IgD-negative memory B cell (primary cell): ENCODE results near the gene NME5. TPM values are rescaled to one million over a fixed set of nuclear protein-coding genes. Genes with fewer than 3 reads are reported as not detected.
A peak's percentile ranks its signal among the peaks of the same experiment; 100 is the strongest.
"Not testable (repeated sequence)": the region's sequence is repeated elsewhere in the genome, so short reads cannot be mapped to it uniquely, and the experiment has no call there.

Experiments used
- H3K27ac Mint-ChIP-seq, 3 donors: one replicate each; pipeline ENCODE4 v1.8.0; 2020 to 2022; ENCODE audit warnings: mild to moderate bottlenecking in 3 of 3, mixed read lengths in 3 of 3, moderate library complexity in 1 of 3
- H3K27me3 Mint-ChIP-seq: one replicate; pipeline ENCODE4 v1.8.0; 2021; ENCODE audit warnings: mixed read lengths
- H3K36me3 Mint-ChIP-seq: one replicate; pipeline ENCODE4 v1.8.0; 2020; ENCODE audit warnings: mild to moderate bottlenecking, mixed read lengths
- H3K4me1 Mint-ChIP-seq, 3 donors: one replicate each; pipeline ENCODE4 v1.8.0; 2020 to 2022; ENCODE audit warnings: mixed read lengths in 3 of 3, mild to moderate bottlenecking in 1 of 3
- H3K4me3 Mint-ChIP-seq, 4 donors: one replicate each; pipeline ENCODE4 v1.8.0; 2020 to 2022; ENCODE audit warnings: mild to moderate bottlenecking in 4 of 4, mixed read lengths in 4 of 4, moderate library complexity in 3 of 4
- H3K9me3 Mint-ChIP-seq, 3 donors: one replicate each; pipeline ENCODE4 v1.8.0; 2020 to 2021; ENCODE audit warnings: mixed read lengths in 3 of 3, mild to moderate bottlenecking in 1 of 3
- polyA plus RNA-seq: library from polyadenylated mRNA; unstranded; fragments of 300-500 nt; fragmentation: Illumina TruSeq; gene quantifications from one replicate; pipeline ENCODE4 v1.2.3, GENCODE V29; 2021

Gene NME5
- polyA plus RNA-seq, 1 donor from 2014 or later = not detected

DNA sequence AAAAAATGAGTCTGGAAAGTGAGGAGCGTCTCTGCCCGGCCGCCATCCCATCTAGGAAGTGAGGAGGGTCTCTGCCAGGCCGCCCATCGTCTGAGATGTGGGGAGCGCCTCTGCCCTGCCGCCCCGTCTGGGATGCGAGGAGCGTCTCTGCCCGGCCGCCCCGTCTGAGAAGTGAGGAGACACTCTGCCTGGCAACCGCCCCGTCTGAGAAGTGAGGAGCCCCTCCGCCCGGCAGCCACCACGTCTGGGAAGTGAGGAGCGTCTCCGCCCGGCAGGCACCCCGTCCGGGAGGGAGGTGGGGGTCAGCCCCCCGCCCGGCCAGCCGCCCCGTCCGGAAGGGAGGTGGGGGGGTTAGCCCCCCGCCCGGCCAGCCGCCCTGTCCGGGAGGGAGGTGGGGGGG, 69.2 kb downstream of the NME5 start:
- not testable (repeated sequence) for H3K9me3 Mint-ChIP-seq, H3K27me3 Mint-ChIP-seq, H3K4me3 Mint-ChIP-seq, H3K36me3 Mint-ChIP-seq, H3K4me1 Mint-ChIP-seq, H3K27ac Mint-ChIP-seq

DNA sequence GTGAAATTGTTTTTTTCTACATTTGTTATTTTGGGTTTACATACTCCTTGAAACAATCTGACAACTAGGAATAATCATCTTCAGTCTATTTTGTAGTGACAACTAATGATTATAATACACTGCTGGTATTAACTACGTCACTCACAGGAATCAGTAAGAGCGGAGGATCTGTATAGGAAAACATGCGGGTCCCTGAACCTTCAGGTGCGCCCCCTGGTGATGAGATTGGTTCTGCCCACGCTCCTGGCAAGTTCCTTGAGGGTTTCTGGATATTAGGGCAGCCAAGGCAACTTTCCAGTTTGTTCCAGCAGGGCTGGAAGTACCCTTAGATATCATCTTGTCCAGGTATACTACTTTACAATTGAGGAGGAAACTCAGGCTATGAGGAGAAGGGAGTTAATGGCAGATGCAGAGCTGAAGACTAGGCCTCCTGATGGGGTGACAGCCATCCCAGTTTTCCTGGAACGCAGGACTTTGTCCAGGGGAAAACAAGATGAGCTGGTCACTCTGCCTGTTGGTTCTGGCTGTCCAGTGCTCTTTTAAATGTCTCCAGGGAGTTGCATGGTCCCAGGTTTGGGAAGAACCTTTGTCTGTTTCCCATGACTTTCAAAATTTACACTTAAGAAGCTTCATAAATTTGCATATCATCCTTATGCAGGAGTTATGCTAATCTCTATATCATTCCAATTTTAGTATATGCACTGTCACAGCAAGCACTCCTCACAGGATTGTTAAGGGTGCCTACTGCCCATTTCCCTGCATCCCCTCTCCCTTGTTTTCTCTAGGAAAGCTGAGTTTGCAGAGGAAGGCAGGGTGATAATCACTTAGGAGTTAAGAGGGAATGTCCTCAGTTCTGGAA, 70.3 kb downstream of the NME5 start:
- no peaks in the 10 kb centered on the region for H3K27me3 Mint-ChIP-seq
- H3K9me3 Mint-ChIP-seq = no peaks in the 10 kb centered on the region
- H3K36me3 Mint-ChIP-seq = no peaks in the 10 kb centered on the region
- H3K4me3 Mint-ChIP-seq = no peak overlapping the region
- H3K27ac Mint-ChIP-seq = no peak overlapping the region
- H3K4me1 Mint-ChIP-seq = peaks cover 3 to 9% (median 5%) of the 10 kb centered on the region in 3 donors

DNA sequence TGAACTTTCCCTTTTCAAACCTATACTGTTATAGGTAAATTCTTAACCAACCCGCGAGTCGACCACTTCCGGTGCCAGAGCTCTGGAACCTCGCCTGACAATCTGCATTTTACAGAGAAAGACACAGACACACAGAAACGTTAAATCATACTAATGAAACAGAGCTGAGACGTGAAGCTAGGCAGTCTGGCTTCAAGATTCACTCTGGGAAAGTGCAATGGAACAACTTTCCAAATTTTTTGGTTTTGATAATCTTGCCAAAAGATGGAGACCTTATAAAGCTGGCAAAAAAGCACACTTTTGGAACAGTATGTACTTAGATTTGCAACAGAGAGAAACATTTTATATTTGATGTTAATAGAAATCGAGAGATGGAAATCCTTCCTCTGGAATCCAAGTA, 71.3 kb downstream of the NME5 start:
- no peaks in the 10 kb centered on the region for H3K36me3 Mint-ChIP-seq
- peak overlapping the region in 1 of 3 donors; percentile 37 for H3K27ac Mint-ChIP-seq
- no peaks in the 10 kb centered on the region for H3K9me3 Mint-ChIP-seq

More for the DNA sequence above, 71.3 kb downstream of the NME5 start:
- peaks cover 3 to 9% (median 5%) of the 10 kb centered on the region in 3 donors for H3K4me1 Mint-ChIP-seq
- H3K4me3 Mint-ChIP-seq = no peak overlapping the region
- H3K27me3 Mint-ChIP-seq = no peaks in the 10 kb centered on the region

Other genes with a start within 250 kb of the NME5 start
- 0.46 TPM for gene PKD2L2, start 250.0 kb downstream of the NME5 start, polyA plus RNA-seq
- gene FAM13B, start 106.3 kb downstream of the NME5 start, polyA plus RNA-seq = 34.2 TPM
- not detected for gene WNT8A, start 55.4 kb downstream of the NME5 start, polyA plus RNA-seq
- gene BRD8, start 39.2 kb upstream of the NME5 start, polyA plus RNA-seq = 27.3 TPM
- gene KIF20A, start 39.7 kb upstream of the NME5 start, polyA plus RNA-seq = not detected
- 16.1 TPM for gene CDC23, start 73.9 kb upstream of the NME5 start, polyA plus RNA-seq
- gene GFRA3, start 135.2 kb upstream of the NME5 start, polyA plus RNA-seq = not detected
- not detected for gene CDC25C, start 192.4 kb upstream of the NME5 start, polyA plus RNA-seq
- gene FAM53C, start 198.8 kb upstream of the NME5 start, polyA plus RNA-seq = 20.4 TPM
- gene KDM3B, start 213.3 kb upstream of the NME5 start, polyA plus RNA-seq = 18.1 TPM